Stimulated activated naive B cell treated with anti-CD40 and anti-IgM and Interleukin-4, amounts not matched to agents 10 μg/mL and 1 μg/mL and 100 μg/mL, for 72 hours (primary cell): ENCODE measurements around the gene LARGE1.
A peak's percentile ranks its signal among the peaks of the same experiment; 100 is the strongest.
"Not testable (repeated sequence)": the region's sequence is repeated elsewhere in the genome, so short reads cannot be mapped to it uniquely, and the experiment has no call there.

ENCODE experiments used
- ATAC-seq, 2 donors: fragments of 150-1000 bp; cut with Tn5 transposase; replicated peaks; 2 replicates each; pipeline ENCODE4 v1.10.0; 2021; ENCODE audit warnings: moderate library complexity in 1 of 2
- DNase-seq: peaks from one replicate; pipeline ENCODE4 v3.0.0; 2021
- H3K27ac Mint-ChIP-seq: one replicate; pipeline ENCODE4 v1.8.0; 2022; ENCODE audit warnings: mild to moderate bottlenecking, mixed read lengths
- H3K27me3 Mint-ChIP-seq, 2 donors: one replicate each; pipeline ENCODE4 v1.8.0; 2022; ENCODE audit warnings: mixed read lengths in 2 of 2
- H3K36me3 Mint-ChIP-seq, 2 donors: one replicate each; pipeline ENCODE4 v1.8.0; 2022; ENCODE audit warnings: mixed read lengths in 2 of 2, mild to moderate bottlenecking in 1 of 2
- H3K4me1 Mint-ChIP-seq, 2 donors: one replicate each; pipeline ENCODE4 v1.8.0; 2022; ENCODE audit warnings: mixed read lengths in 2 of 2, mild to moderate bottlenecking in 1 of 2
- H3K4me3 Mint-ChIP-seq, 2 donors: one replicate each; pipeline ENCODE4 v1.8.0; 2022; ENCODE audit warnings: mild to moderate bottlenecking in 2 of 2, mixed read lengths in 2 of 2, moderate library complexity in 1 of 2
- H3K9me3 Mint-ChIP-seq, 2 donors: one replicate each; pipeline ENCODE4 v1.8.0; 2022; ENCODE audit warnings: mixed read lengths in 2 of 2, mild to moderate bottlenecking in 1 of 2

Gene LARGE1

GRCh38 chr22:33867971-33868370 lies 52.3 kb downstream of the LARGE1 start:
- H3K9me3 Mint-ChIP-seq, result peaks cover 0 to 2% of the 10 kb centered on the region in 2 donors
- peaks cover 37 to 53% of the 10 kb centered on the region in 2 donors for H3K4me1 Mint-ChIP-seq
- no peak for ATAC-seq
- peaks cover 0 to 4% of the 10 kb centered on the region in 2 donors for H3K36me3 Mint-ChIP-seq
- no peak for DNase-seq
- no peaks in the 10 kb centered on the region for H3K27me3 Mint-ChIP-seq
- no peak overlapping the region for H3K4me3 Mint-ChIP-seq
- no peak overlapping the region for H3K27ac Mint-ChIP-seq

GRCh38 chr22:33867118-33867866 lies 53.0 kb downstream of the LARGE1 start:
- H3K36me3 Mint-ChIP-seq, result peaks cover 0 to 4% of the 10 kb centered on the region in 2 donors
- H3K4me1 Mint-ChIP-seq, result peaks cover 35 to 50% of the 10 kb centered on the region in 2 donors
- ATAC-seq (no peak), DNase-seq (no peak)
- no peak overlapping the region for H3K27ac Mint-ChIP-seq
- H3K9me3 Mint-ChIP-seq, result peaks cover 0 to 2% of the 10 kb centered on the region in 2 donors
- no peaks in the 10 kb centered on the region for H3K27me3 Mint-ChIP-seq
- no peak overlapping the region for H3K4me3 Mint-ChIP-seq

- Mint-ChIP-seq H3K36me3 (peaks cover 0 to 4% of the 10 kb centered on the region in 2 donors), H3K27me3 (no peaks in the 10 kb centered on the region), H3K27ac (no peak overlapping the region), H3K4me3 (no peak overlapping the region), H3K4me1 (peaks cover 32 to 44% of the 10 kb centered on the region in 2 donors), H3K9me3 (peaks cover 0 to 2% of the 10 kb centered on the region in 2 donors)
- ATAC-seq (no peak), DNase-seq (no peak)
Observed at GRCh38 chr22:33866511-33866910, 53.8 kb downstream of the LARGE1 start.

GRCh38 chr22:33865996-33866395 lies 54.3 kb downstream of the LARGE1 start:
- ATAC-seq (no peak), DNase-seq (no peak)
- peaks cover 36 to 46% of the 10 kb centered on the region in 2 donors for H3K4me1 Mint-ChIP-seq
- H3K4me3 Mint-ChIP-seq, result no peak overlapping the region
- H3K27me3 Mint-ChIP-seq, result no peaks in the 10 kb centered on the region
- peaks cover 0 to 4% of the 10 kb centered on the region in 2 donors for H3K36me3 Mint-ChIP-seq
- peaks cover 0 to 2% of the 10 kb centered on the region in 2 donors for H3K9me3 Mint-ChIP-seq
- no peak overlapping the region for H3K27ac Mint-ChIP-seq

GRCh38 chr22:33865248-33865647 lies 55.0 kb downstream of the LARGE1 start:
- Mint-ChIP-seq H3K4me3 (no peak overlapping the region), H3K4me1 (peaks cover 37 to 48% of the 10 kb centered on the region in 2 donors), H3K36me3 (peaks cover 0 to 4% of the 10 kb centered on the region in 2 donors), H3K27me3 (no peaks in the 10 kb centered on the region), H3K9me3 (peaks cover 0 to 2% of the 10 kb centered on the region in 2 donors), H3K27ac (no peak overlapping the region)
- DNase-seq (no peak), ATAC-seq (no peak)

GRCh38 chr22:33864723-33865130 lies 55.5 kb downstream of the LARGE1 start:
- ATAC-seq, result peak; percentile 80 to 83
- Mint-ChIP-seq H3K36me3 (peaks cover 0 to 4% of the 10 kb centered on the region in 2 donors), H3K27me3 (no peaks in the 10 kb centered on the region), H3K4me1 (peaks cover 33 to 48% of the 10 kb centered on the region in 2 donors), H3K27ac (no peak overlapping the region), H3K4me3 (no peak overlapping the region), H3K9me3 (peaks cover 0 to 2% of the 10 kb centered on the region in 2 donors)
- DNase-seq, result peak; percentile 23

- no peak overlapping the region for H3K27ac Mint-ChIP-seq
Observed at GRCh38 chr22:33861216-33861875, 58.9 kb downstream of the LARGE1 start.

GRCh38 chr22:33860386-33860785 lies 59.9 kb downstream of the LARGE1 start:
- no peak for DNase-seq
- H3K27me3 Mint-ChIP-seq, result no peaks in the 10 kb centered on the region
- peaks cover 21 to 23% of the 10 kb centered on the region in 2 donors for H3K4me1 Mint-ChIP-seq
- H3K4me3 Mint-ChIP-seq, result no peak overlapping the region
- no peak for ATAC-seq
- H3K27ac Mint-ChIP-seq, result no peak overlapping the region
- H3K9me3 Mint-ChIP-seq, result peaks cover 0 to 5% of the 10 kb centered on the region in 2 donors
- no peaks in the 10 kb centered on the region for H3K36me3 Mint-ChIP-seq

More at GRCh38 chr22:33861216-33861875, 58.9 kb downstream of the LARGE1 start:
- Mint-ChIP-seq H3K27me3 (no peaks in the 10 kb centered on the region), H3K4me1 (peaks cover 20 to 24% of the 10 kb centered on the region in 2 donors), H3K4me3 (no peak overlapping the region), H3K9me3 (peaks cover 0 to 5% of the 10 kb centered on the region in 2 donors), H3K36me3 (no peaks in the 10 kb centered on the region)
- DNase-seq, result no peak
- no peak for ATAC-seq

- peaks cover 0 to 4% of the 10 kb centered on the region in 2 donors for H3K9me3 Mint-ChIP-seq
- ATAC-seq, result no peak
- H3K4me1 Mint-ChIP-seq, result peaks cover 14 to 19% of the 10 kb centered on the region in 2 donors
- peaks cover 0 to 1% of the 10 kb centered on the region in 2 donors for H3K36me3 Mint-ChIP-seq
- no peak for DNase-seq
- no peak overlapping the region for H3K27ac Mint-ChIP-seq
- no peak overlapping the region for H3K4me3 Mint-ChIP-seq
- H3K27me3 Mint-ChIP-seq, result no peaks in the 10 kb centered on the region
Observed at GRCh38 chr22:33859311-33859710, 61.0 kb downstream of the LARGE1 start.

- not testable (repeated sequence) for H3K9me3 Mint-ChIP-seq, H3K27ac Mint-ChIP-seq, H3K36me3 Mint-ChIP-seq, ATAC-seq, DNase-seq, H3K27me3 Mint-ChIP-seq, H3K4me3 Mint-ChIP-seq
- H3K4me1 Mint-ChIP-seq, result peaks cover 17 to 21% of the 10 kb centered on the region in 2 donors
Observed at GRCh38 chr22:33858653-33859052, 61.6 kb downstream of the LARGE1 start.

- H3K27ac Mint-ChIP-seq, H3K9me3 Mint-ChIP-seq, ATAC-seq, H3K27me3 Mint-ChIP-seq, H3K4me3 Mint-ChIP-seq, H3K36me3 Mint-ChIP-seq, DNase-seq: not testable (repeated sequence)
- peaks cover 21 to 30% of the 10 kb centered on the region in 2 donors for H3K4me1 Mint-ChIP-seq
Observed at GRCh38 chr22:33857767-33858166, 62.5 kb downstream of the LARGE1 start.

GRCh38 chr22:33854724-33855123 lies 65.6 kb downstream of the LARGE1 start:
- no peak for ATAC-seq
- no peaks in the 10 kb centered on the region for H3K27me3 Mint-ChIP-seq
- H3K4me3 Mint-ChIP-seq, result no peak overlapping the region
- H3K27ac Mint-ChIP-seq, result peak overlapping the region; percentile 77
- peaks cover 0 to 3% of the 10 kb centered on the region in 2 donors for H3K9me3 Mint-ChIP-seq
- peaks cover 0 to 1% of the 10 kb centered on the region in 2 donors for H3K36me3 Mint-ChIP-seq
- H3K4me1 Mint-ChIP-seq, result peaks cover 22 to 35% of the 10 kb centered on the region in 2 donors
- DNase-seq, result no peak

GRCh38 chr22:33853200-33854097 lies 66.8 kb downstream of the LARGE1 start:
- DNase-seq (peak; percentile 55), ATAC-seq (peak; percentile 99)
- H3K4me1 Mint-ChIP-seq, result peaks cover 28 to 37% of the 10 kb centered on the region in 2 donors
- H3K27me3 Mint-ChIP-seq, result no peaks in the 10 kb centered on the region
- H3K9me3 Mint-ChIP-seq, result peaks cover 0 to 5% of the 10 kb centered on the region in 2 donors
- H3K36me3 Mint-ChIP-seq, result peaks cover 6 to 9% of the 10 kb centered on the region in 2 donors
- peak overlapping the region; percentile 95 for H3K27ac Mint-ChIP-seq
- H3K4me3 Mint-ChIP-seq, result peak overlapping the region; percentile 85 to 86
